Activated CD4-positive, alpha-beta T cell treated with anti-CD3 and anti-CD28 coated beads, Interleukin-2, amount 10 ng/mL, durations not matched to agents 7 days and 5 days (primary cell): ENCODE results near the gene RHOT1. TPM values are rescaled to one million over a fixed set of nuclear protein-coding genes. Genes with fewer than 3 reads are reported as not detected.
"Not testable (repeated sequence)": the region's sequence is repeated elsewhere in the genome, so short reads cannot be mapped to it uniquely, and the experiment has no call there.

Experiments used
- CTCF ChIA-PET: fragments of 350-600 bp; sonication (Branson Sonifier 250); formaldehyde crosslinking; loops from one replicate; lab custom pipeline; 2021; ENCODE audit warnings: antibody characterized with exemption; lab: Charles Lee
- POLR2A ChIA-PET: fragments of 350-600 bp; sonication (Branson Sonifier 250); formaldehyde crosslinking; loops from one replicate; lab custom pipeline; 2021; ENCODE audit warnings: antibody characterized with exemption; lab: Charles Lee
- DNase-seq: peaks from one replicate; pipeline ENCODE4 v3.0.0-alpha.2; 2020
- H3K27ac Mint-ChIP-seq: one replicate; pipeline ENCODE4 v1.8.0; 2021; ENCODE audit warnings: mild to moderate bottlenecking, moderate library complexity, mixed read lengths
- H3K27me3 Mint-ChIP-seq: one replicate; pipeline ENCODE4 v1.8.0; 2021; ENCODE audit warnings: mixed read lengths
- H3K36me3 Mint-ChIP-seq: one replicate; pipeline ENCODE4 v1.8.0; 2021; ENCODE audit warnings: low read depth, mixed read lengths
- H3K4me1 Mint-ChIP-seq: one replicate; pipeline ENCODE4 v1.8.0; 2021; ENCODE audit warnings: mixed read lengths
- H3K4me3 Mint-ChIP-seq: one replicate; pipeline ENCODE4 v1.8.0; 2021; ENCODE audit warnings: mild to moderate bottlenecking, moderate library complexity, mixed read lengths
- H3K9me3 Mint-ChIP-seq: one replicate; pipeline ENCODE4 v1.8.0; 2021; ENCODE audit warnings: mixed read lengths
- total RNA-seq, 2 experiments: library from RNA; stranded (reverse); gene quantifications; one replicate each; pipeline ENCODE4 v1.2.3, GENCODE V29; 2021

Gene RHOT1
- total RNA-seq, 2 experiments from 2014 or later, result 26.4 to 33.6 TPM

DNA sequence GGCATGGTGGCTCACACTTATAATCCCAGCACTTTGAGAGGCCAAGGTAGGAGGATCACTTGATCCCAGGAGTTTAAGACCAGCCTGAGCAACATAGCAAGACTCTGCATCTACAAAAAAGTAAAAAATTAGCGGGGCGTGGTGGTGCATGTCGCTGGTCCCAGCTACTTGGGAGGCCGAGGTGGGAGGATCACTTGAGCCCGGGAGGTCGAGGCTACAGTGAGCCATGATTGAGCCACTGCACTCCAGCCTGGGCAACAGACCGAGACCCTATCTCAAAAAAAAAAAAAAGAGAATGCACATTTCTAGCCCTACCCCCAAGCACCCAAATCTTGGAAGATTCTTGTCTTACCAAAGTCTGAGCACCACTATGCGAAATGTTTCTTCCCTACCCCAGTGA, 15.6 kb upstream of the RHOT1 start:
- Mint-ChIP-seq H3K36me3 (peaks cover 27% of the 10 kb centered on the region), H3K27me3 (peaks cover 2% of the 10 kb centered on the region), H3K4me1 (peaks cover 39% of the 10 kb centered on the region), H3K27ac (peak overlapping the region; percentile 96), H3K9me3 (no peaks in the 10 kb centered on the region), H3K4me3 (peak overlapping the region; percentile 86)
- CTCF ChIA-PET, result interaction anchor here (0.6 to 2.7 kb wide), 6 partner anchors 9 to 1121 kb away, joined by 3 to 12 read pairs (median 8); partner anchors contain the start of gene RHOT1
- DNase-seq, result no peak
- POLR2A ChIA-PET, result no interaction called here

- no peaks in the 10 kb centered on the region for H3K9me3 Mint-ChIP-seq
- H3K4me1 Mint-ChIP-seq, result peaks cover 39% of the 10 kb centered on the region
- peaks cover 2% of the 10 kb centered on the region for H3K27me3 Mint-ChIP-seq
- ChIA-PET CTCF (interaction anchor here (0.6 to 2.7 kb wide), 6 partner anchors 9 to 1121 kb away, joined by 3 to 12 read pairs (median 4); partner anchors contain the start of gene RHOT1), POLR2A (no interaction called here)
- peak overlapping the region; percentile 86 for H3K4me3 Mint-ChIP-seq
- H3K27ac Mint-ChIP-seq, result peak overlapping the region; percentile 96
- peak; percentile 94 for DNase-seq
- H3K36me3 Mint-ChIP-seq, result peaks cover 27% of the 10 kb centered on the region
These were observed 15.0 kb upstream of the RHOT1 start for GRCh38 chr17:32127158-32127897.

DNA sequence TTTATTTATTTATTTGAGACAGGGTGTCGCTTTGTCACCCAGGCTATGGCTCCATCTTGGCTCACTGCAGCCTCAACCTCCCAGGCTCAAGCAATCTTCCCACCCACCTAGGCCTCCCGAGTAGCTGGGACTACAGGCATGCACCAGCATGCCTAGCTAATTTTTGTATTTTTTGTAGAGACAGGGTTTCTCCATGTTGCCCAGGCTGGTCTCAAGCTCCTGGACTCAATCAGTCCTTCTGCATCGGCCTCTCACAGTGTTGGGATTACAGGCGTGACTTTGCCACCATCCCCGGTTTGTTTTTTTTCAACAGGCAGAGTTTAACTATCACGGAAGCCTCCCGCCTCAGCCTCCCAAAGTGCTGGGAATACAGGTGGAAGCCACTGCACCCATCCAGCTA, 13.8 kb upstream of the RHOT1 start:
- H3K27ac Mint-ChIP-seq, result peak overlapping the region; percentile 96
- DNase-seq, H3K9me3 Mint-ChIP-seq, H3K27me3 Mint-ChIP-seq: not testable (repeated sequence)
- CTCF ChIA-PET, result interaction anchor here (0.9 to 2.7 kb wide), 4 partner anchors 11 to 121 kb away, joined by 3 to 12 read pairs (median 4); partner anchors contain the start of genes LRRC37B and RHOT1
- H3K4me1 Mint-ChIP-seq, result peaks cover 39% of the 10 kb centered on the region
- peaks cover 27% of the 10 kb centered on the region for H3K36me3 Mint-ChIP-seq
- H3K4me3 Mint-ChIP-seq, result peak overlapping the region; percentile 86
- POLR2A ChIA-PET, result interaction anchor here (0.6 kb wide), 1 partner anchor 14 kb away, joined by 3 read pairs; the partner anchor contains the start of gene RHOT1

DNA sequence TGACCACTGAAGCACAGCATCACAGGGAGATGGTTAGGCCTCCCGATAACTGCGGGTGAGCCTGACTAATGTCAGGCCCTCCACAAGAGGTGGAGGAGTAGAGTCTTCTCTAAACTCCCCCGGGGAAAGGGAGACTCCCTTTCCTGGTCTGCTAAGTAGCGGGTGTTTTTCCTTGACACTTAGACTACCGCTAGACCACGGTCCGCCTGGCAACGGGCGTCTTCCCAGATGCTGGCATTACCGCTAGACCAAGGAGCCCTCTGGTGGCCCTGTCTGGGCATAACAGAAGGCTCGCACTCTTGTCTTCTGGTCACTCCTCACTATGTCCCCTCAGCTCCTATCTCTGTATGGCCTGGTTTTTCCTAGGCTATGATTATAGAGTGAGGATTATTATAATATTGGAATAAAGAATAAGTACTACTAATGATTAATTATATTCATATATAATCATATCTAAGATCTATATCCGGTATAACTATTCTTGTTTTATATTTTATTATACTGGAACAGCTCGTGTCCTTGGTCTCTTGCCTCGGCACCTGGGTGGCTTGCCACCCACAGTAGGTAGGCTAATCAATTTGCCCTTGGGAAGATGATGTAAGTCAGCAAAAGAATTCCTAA, 6.7 kb upstream of the RHOT1 start:
- CTCF ChIA-PET, result interaction anchor here (0.8 to 1.6 kb wide), 4 partner anchors 8 to 128 kb away, joined by 3 to 8 read pairs (median 3); partner anchors contain the start of gene LRRC37B
- peak; percentile 35 for DNase-seq
- H3K4me3 Mint-ChIP-seq, POLR2A ChIA-PET, H3K9me3 Mint-ChIP-seq, H3K36me3 Mint-ChIP-seq, H3K27ac Mint-ChIP-seq, H3K27me3 Mint-ChIP-seq: not testable (repeated sequence)
- peaks cover 20% of the 10 kb centered on the region for H3K4me1 Mint-ChIP-seq

- peak; percentile 11 for DNase-seq
- ChIA-PET POLR2A (interaction anchor here (0.6 kb wide), 1 partner anchor 322 kb away, joined by 3 read pairs; no protein-coding TSS in a partner anchor), CTCF (interaction anchor here (0.6 to 1.6 kb wide), 6 partner anchors 10 to 242 kb away, joined by 3 to 8 read pairs (median 3); partner anchors contain the start of gene LRRC37B)
- H3K4me1 Mint-ChIP-seq, result peaks cover 26% of the 10 kb centered on the region
- peaks cover 2% of the 10 kb centered on the region for H3K9me3 Mint-ChIP-seq
- H3K27ac Mint-ChIP-seq, result peak overlapping the region; percentile 50
- H3K27me3 Mint-ChIP-seq, result no peaks in the 10 kb centered on the region
- no peak overlapping the region for H3K4me3 Mint-ChIP-seq
- no peaks in the 10 kb centered on the region for H3K36me3 Mint-ChIP-seq
These were observed 5.4 kb upstream of the RHOT1 start for GRCh38 chr17:32136856-32137255.

DNA sequence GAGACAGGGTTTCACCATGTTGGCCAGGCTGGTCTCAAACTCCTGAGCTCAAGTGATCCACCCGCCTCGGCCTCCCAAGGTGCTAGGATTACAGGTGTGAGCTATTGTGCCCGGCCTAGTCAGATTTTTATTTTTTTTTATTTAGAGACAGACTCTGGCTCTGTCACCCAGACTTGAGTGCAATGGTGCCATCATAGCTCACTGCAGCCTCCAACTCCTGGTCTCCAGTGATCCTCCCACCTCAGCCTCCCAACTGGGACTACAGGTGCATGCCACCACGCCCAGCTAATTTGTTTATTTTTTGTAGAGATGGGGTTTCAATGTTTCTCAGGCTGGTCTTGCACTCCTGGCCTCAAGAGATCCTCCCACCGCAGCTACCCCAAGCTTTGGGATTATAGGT, 2.8 kb upstream of the RHOT1 start:
- DNase-seq, H3K4me3 Mint-ChIP-seq, H3K9me3 Mint-ChIP-seq, H3K27ac Mint-ChIP-seq, POLR2A ChIA-PET, H3K36me3 Mint-ChIP-seq, H3K27me3 Mint-ChIP-seq: not testable (repeated sequence)
- H3K4me1 Mint-ChIP-seq, result peaks cover 38% of the 10 kb centered on the region
- CTCF ChIA-PET, result interaction anchor here (1.2 to 3.3 kb wide), 10 partner anchors 11 to 590 kb away, joined by 3 to 29 read pairs (median 4); partner anchors contain the start of gene LRRC37B

DNA sequence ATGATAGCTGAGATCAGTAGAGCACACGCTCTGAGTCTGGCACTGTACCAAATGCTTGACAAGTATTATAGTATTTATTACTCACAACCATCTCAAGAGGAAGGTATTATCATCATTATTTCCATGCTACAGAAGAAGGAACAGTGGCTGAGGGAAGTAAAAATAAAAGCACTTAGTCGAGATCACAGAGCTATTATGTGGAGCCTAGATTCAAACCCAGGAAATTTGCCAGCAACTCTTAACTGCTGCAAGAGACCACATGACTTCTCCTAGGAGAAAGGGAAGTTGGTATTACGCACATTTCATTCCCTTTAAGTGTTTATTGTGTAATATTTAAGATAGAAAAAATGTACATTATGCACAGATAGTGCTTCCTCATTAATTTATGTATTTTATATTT, 1.0 kb upstream of the RHOT1 start:
- CTCF ChIA-PET, result interaction anchor here (0.6 to 1.8 kb wide), 6 partner anchors 16 to 300 kb away, joined by 3 to 12 read pairs (median 4); partner anchors contain the start of gene LRRC37B
- Mint-ChIP-seq H3K4me1 (peaks cover 42% of the 10 kb centered on the region), H3K36me3 (no peaks in the 10 kb centered on the region), H3K9me3 (no peaks in the 10 kb centered on the region), H3K27ac (peak overlapping the region; percentile 86), H3K27me3 (no peaks in the 10 kb centered on the region), H3K4me3 (peak overlapping the region; percentile 74)
- POLR2A ChIA-PET, result no interaction called here
- no peak for DNase-seq

GRCh38 chr17:32141679-32142037, 644 bp upstream of the RHOT1 start:
- Mint-ChIP-seq H3K9me3 (no peaks in the 10 kb centered on the region), H3K4me3 (peak overlapping the region; percentile 74), H3K4me1 (peaks cover 39% of the 10 kb centered on the region), H3K27ac (peak overlapping the region; percentile 86), H3K27me3 (no peaks in the 10 kb centered on the region), H3K36me3 (no peaks in the 10 kb centered on the region)
- ChIA-PET POLR2A (no interaction called here), CTCF (interaction anchor here (0.6 to 1.8 kb wide), 8 partner anchors 9 to 300 kb away, joined by 3 to 12 read pairs (median 4); partner anchors contain the start of gene LRRC37B)
- no peak for DNase-seq

DNA sequence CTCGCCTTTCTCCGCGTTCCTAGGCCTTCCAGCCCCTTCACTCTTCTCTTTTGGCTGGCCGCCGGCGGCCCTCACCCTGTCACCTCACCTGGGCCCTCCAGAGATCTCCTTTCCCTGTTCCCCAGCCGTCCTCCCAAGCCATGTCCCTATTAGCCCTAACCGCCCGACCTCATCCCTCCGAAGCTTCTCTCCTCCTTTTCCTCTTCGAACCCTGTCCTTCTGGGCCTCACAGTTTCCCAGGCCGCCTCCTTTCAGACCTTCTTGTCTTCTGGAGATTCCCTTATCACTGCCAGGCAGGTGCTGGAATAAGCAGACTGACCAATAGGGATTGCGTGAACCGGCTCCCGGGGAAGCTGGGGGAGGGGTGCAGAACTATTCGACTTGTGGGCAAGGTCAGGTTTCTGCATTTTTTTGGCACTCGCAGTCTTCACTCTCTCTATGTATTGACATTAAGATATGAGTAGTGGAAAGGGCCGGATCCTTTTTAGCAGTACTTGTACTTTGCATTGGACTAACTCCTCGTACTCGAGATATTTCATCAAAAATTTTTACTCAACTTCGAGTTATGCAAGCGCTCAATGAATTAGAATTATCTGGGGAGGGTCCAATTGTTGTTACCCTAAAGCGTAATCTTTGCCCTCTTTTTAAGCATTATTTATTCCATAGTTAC, 690 bp downstream of the RHOT1 start:
- ChIA-PET POLR2A (no interaction called here), CTCF (interaction anchor here (0.5 to 1.3 kb wide), 5 partner anchors 8 to 219 kb away, joined by 3 to 7 read pairs (median 3); no protein-coding TSS in a partner anchor)
- Mint-ChIP-seq H3K4me1 (peaks cover 33% of the 10 kb centered on the region), H3K27ac (peak overlapping the region; percentile 84), H3K27me3 (no peaks in the 10 kb centered on the region), H3K4me3 (peak overlapping the region; percentile 99), H3K36me3 (no peaks in the 10 kb centered on the region), H3K9me3 (no peaks in the 10 kb centered on the region)
- peak; percentile 28 for DNase-seq

- no peak for DNase-seq
- POLR2A ChIA-PET, result no interaction called here
- CTCF ChIA-PET, result no interaction called here
- Mint-ChIP-seq H3K27me3 (no peaks in the 10 kb centered on the region), H3K4me1 (peaks cover 36% of the 10 kb centered on the region), H3K36me3 (no peaks in the 10 kb centered on the region), H3K9me3 (no peaks in the 10 kb centered on the region), H3K27ac (peak overlapping the region; percentile 84), H3K4me3 (peak overlapping the region; percentile 99)
These were observed 1.2 kb downstream of the RHOT1 start for GRCh38 chr17:32143527-32143870.

GRCh38 chr17:32144442-32144841, 2.1 kb downstream of the RHOT1 start:
- CTCF ChIA-PET, result interaction anchor here (0.9 to 1.7 kb wide), 2 partner anchors 9 to 138 kb away, joined by 3 to 4 read pairs; partner anchors contain the start of gene LRRC37B
- H3K27me3 Mint-ChIP-seq, H3K27ac Mint-ChIP-seq, H3K4me3 Mint-ChIP-seq, H3K36me3 Mint-ChIP-seq, POLR2A ChIA-PET, H3K9me3 Mint-ChIP-seq, DNase-seq: not testable (repeated sequence)
- peaks cover 36% of the 10 kb centered on the region for H3K4me1 Mint-ChIP-seq

GRCh38 chr17:32148351-32148750, 6.0 kb downstream of the RHOT1 start:
- Mint-ChIP-seq H3K9me3 (no peaks in the 10 kb centered on the region), H3K27me3 (no peaks in the 10 kb centered on the region), H3K36me3 (peaks cover 9% of the 10 kb centered on the region), H3K4me1 (peaks cover 18% of the 10 kb centered on the region), H3K4me3 (no peak overlapping the region), H3K27ac (no peak overlapping the region)
- no peak for DNase-seq
- ChIA-PET CTCF (no interaction called here), POLR2A (no interaction called here)
